Forelimb muscle (tissue), 1 donor: Measurements from ENCODE around the gene BRINP3. TPM values are rescaled to one million over a fixed set of nuclear protein-coding genes. Genes with fewer than 3 reads are reported as not detected.

Experiments used
- DNase-seq: peaks from one replicate; pipeline ENCODE4 v3.0.0-alpha.2; 2013; ENCODE audit warnings: low read depth
- polyA plus RNA-seq: library from polyadenylated mRNA; unstranded; fragments of 120-200 nt; gene quantifications from one replicate; pipeline ENCODE4 v1.2.1, GENCODE V29; 2013; ENCODE audit not compliant: insufficient read length

The BRINP3 gene
- polyA plus RNA-seq, 1 donor = 0.63 TPM

GRCh38 chr1:190452272-190452848 is 25.3 kb downstream of the BRINP3 start:
- DNase-seq = no peak

- DNase-seq = no peak
These were observed 33.2 kb downstream of the BRINP3 start for GRCh38 chr1:190444464-190444863.

- no peak for DNase-seq
These were observed 38.2 kb downstream of the BRINP3 start for GRCh38 chr1:190439447-190439846.

- no peak for DNase-seq
These were observed 41.0 kb downstream of the BRINP3 start for GRCh38 chr1:190436615-190437014.

DNA sequence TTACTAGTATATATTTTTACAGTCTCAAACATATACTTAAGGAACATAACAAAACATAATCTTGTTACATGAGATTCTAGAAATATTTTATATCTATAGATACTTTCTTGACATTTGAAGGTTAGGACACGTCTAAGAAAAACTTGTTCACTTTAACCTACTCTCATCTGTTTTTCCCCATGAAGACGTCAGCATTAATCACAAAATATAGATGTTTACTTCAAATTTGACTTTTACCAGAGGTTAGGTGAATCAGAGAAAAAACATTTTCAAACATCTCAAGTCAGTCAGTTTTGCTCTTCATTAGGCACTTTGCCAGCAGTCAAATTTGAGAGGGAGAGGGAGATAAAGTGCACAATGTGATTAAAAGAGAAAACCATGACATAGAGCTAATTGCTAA is 47.7 kb downstream of the BRINP3 start:
- no peak for DNase-seq

- no peak for DNase-seq
These were observed 48.5 kb downstream of the BRINP3 start for GRCh38 chr1:190429141-190429540.

- no peak for DNase-seq
These were observed 61.4 kb downstream of the BRINP3 start for GRCh38 chr1:190416239-190416638.

GRCh38 chr1:190413142-190413541 is 64.5 kb downstream of the BRINP3 start:
- no peak for DNase-seq

DNA sequence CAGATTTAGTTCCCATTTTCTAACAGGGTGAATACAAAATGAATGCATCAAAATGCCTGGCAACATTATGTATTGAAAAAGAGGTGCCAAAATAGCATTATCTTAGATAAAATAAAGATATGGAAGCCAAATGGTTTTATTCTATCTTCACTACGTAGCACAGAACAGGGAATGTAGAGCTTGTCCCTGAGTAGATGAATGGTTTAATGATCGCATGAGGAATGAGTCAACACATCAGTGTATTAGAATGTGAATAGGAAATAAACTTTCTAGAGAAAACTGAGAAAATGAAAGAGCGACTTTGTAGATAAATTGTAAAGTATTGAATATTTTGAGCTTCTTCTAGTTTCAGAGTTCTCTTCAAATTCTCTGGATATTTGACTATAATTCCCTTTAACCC is 74.3 kb downstream of the BRINP3 start:
- DNase-seq = no peak

GRCh38 chr1:190399233-190399632 is 78.4 kb downstream of the BRINP3 start:
- no peak for DNase-seq

- no peak for DNase-seq
These were observed 86.1 kb downstream of the BRINP3 start for GRCh38 chr1:190391582-190391981.

GRCh38 chr1:190377991-190378390 is 99.7 kb downstream of the BRINP3 start:
- no peak for DNase-seq

- DNase-seq = no peak
These were observed 100.4 kb downstream of the BRINP3 start for GRCh38 chr1:190377294-190377693.

GRCh38 chr1:190376044-190376443 is 101.6 kb downstream of the BRINP3 start:
- DNase-seq = no peak

DNA sequence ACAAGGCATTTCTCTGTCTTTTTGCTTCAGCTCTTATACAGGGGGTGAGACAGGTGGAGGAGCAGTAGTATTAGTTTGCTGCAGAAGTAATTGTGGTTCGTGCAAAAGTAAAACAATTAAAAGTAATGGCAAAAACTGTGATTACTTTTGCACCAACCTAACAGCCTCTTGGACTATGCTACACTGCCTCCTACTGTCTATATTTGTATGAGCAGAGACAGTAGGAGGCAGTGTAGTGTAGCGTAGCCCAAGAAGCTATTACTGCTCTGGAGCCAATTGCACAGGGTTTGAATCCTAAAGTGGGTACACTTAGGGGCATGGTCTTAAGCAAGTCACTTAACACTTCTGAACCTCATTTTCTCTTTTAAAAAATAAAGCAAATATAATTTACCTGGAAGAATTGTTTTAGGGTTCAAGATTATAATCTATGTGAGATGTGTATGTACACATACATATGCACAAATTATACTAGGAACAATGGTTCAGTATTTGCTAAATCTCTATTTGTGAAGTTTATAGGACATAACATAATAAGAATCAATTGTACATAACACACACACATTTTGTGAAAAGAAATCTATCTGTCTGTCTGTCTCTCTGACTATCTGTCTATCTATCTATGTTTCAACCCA is 103.8 kb downstream of the BRINP3 start:
- DNase-seq = no peak

- no peak for DNase-seq
These were observed 110.5 kb downstream of the BRINP3 start for GRCh38 chr1:190367200-190367599.

DNA sequence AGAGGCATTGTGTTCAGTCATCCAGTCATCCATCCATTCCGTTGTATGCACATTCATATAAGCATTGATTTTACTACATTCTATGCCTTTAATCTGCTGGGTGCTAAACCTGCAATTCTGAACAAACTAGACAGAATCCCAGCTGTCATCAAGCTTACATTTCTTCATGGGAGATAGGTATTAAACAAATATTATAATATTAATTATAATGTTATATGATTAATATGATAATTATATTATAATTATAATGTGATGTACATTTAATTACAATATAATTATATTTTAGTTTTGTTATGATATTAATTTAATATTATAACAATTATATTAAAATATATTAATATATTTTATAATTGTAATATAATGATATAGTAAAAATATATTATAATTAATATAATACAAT is 112.4 kb downstream of the BRINP3 start:
- DNase-seq = no peak

GRCh38 chr1:190353538-190354101 is 124.0 kb downstream of the BRINP3 start:
- no peak for DNase-seq

DNA sequence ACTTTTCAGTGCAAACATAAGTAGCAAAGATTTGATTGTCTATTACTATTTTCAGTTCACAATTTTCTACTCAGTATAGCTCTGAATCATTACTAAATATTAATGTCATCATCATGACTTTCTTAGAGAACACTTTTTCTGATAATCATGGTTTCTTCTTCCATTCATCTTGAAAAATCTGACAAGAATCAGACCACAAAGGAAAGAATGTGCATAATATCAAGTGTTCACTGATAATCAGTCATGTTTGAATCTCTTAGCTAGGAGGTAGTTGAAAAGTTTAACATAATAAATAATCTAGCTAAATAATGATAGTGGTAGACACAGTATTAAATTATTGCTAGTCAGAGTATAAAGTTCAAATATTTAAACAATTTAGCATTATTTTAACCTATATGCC is 133.2 kb downstream of the BRINP3 start:
- no peak for DNase-seq

GRCh38 chr1:190338829-190339228 is 138.8 kb downstream of the BRINP3 start:
- no peak for DNase-seq

DNA sequence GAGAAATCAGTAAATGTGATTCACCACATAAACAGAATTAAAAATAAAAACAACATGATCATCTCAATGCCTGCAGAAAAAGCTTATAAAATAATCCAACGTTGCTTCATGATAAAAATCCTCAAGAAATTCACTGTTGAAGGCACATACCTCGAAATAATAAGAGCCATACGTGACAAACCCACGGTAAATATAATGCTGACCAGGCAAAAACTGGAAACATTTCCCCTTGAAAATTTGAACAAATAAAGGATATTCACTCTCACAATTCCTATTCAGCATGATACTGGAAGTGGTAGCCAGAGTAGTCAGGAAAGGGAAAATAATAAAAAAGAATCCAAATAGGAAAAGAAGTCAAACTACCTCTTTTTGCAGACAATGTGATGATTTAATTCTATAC is 148.8 kb downstream of the BRINP3 start:
- no peak for DNase-seq

DNA sequence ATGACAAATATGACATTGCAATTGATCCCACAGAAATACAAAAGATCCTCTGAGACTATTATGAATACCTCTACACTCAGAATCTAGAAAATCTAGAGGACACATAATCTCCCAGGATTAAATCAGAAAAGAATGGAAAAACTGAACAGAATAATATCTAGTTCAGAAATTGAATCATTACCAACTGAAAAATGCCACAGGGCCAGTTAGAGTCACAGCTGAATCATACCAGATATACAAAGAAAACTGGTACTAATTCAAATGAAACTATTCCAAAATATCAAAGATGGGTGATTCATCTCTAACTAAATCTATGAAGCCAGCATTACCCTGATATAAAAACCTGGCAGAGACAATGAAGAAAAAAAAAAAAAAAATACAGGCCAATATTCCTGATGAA is 149.3 kb downstream of the BRINP3 start:
- no peak for DNase-seq

- no peak for DNase-seq
These were observed 150.4 kb downstream of the BRINP3 start for GRCh38 chr1:190327271-190327670.

DNA sequence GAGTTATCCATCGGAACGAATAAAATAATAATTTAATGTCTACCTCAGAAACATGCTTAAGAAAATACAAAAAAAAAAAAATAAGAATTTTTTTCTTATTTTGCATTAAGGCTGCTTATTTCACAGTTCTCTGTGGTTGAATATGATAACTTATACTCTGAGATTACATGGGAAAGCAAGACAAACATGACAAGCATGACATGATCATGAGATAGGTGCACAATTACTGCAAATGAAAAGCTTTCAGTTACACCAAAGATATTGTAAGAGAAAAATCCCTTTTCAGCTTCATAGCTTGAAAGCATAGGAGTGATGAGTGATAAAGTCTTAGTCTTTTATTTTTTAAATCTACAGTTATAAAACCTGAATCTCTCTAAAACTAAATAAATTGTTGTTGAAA is 154.1 kb downstream of the BRINP3 start:
- DNase-seq = no peak
